ENCODE data around the gene CHI3L1.

CHI3L1 gene

DNA sequence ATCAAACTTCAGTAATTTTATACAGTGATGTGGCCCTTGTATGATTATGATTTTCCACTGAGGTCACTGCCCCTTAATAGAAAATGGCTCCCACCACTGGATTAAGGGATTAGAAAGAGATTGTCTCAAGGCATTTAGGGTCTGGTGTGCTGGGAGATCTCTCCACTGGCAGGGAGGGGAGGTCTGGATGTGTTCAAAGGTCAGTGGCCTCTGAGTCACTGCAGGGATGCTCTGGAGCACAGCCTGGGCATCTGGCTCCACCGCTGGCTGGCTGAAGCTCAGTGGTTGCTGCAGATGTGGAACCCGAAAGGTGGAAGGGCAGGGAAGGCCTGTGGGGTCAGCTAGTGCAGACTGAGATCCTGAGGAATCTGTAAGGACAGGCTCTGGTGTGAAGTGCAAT is 18.3 kb upstream of the CHI3L1 start:
- no peak for DNase-seq

DNA sequence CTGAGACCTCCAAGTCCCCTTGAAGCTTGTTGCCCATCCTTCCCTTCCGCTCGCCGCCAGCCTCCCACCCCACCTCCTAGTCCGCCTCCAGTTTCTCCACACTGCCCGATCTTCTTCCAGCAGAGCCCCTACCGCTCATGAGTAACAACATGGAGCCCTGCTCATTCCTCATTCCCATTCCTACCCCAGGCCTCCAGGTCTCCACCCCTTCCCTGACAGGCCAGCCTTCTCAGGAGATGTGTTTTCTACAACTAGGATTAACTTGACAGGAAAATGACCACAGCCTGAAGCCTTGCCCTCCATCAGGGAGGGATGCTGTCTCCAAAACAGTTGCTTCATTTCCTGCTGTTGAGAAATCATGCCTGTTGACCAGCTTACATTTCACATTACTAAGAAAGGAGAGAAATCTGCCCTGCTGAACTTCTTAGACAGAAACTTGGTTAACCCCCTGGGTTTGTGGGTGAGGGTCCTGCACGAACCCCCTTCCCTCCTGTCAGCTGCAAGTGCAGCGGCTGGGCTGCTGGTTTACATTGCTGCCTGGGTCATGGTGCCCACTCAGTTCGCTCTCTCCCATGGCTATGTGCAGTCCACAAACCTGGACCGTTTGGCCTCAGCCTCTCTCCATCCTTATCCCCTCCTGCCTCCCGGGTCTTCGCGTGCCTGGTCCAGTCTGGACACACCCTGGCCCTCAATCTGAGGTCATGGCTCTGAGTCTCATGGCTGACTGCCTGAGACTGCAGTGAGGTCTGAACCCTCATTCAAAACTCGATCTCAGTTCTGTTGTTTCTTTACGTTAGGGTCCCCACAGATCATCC is 16.1 kb upstream of the CHI3L1 start:
- DNase-seq: no peak

DNA sequence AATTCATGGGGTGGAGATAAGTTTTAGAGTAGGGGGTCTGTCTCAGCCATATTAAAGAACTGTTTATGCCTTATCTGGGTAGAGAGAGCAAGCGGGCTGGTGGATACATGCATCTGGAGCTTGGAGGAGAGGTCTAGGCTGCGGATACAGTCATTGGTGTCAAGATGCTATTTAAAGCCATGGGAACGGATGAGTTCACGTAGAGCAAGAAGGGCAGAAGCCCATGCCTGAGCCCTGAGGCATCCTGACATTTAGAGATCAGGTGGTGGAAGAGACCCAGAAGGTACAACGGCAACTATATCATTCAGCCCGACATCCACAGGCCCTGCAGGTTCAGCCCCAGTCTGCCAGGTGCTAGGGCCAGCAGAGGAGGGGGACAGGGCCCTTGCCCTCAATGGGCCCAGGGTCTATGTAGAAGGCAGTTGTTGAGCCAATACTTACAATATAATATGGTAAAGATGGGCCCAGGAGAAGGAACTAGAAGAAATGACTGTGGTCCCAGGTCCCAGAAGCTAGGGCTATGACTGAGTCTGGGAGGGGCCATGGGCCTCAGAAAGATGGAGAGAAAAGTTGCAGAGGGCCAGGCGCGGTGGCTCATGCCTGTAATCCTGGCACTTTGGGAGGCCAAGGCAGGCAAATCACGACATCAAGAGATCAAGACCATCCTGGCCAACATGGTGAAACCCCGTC is 15.2 kb upstream of the CHI3L1 start:
- no peak for DNase-seq

DNA sequence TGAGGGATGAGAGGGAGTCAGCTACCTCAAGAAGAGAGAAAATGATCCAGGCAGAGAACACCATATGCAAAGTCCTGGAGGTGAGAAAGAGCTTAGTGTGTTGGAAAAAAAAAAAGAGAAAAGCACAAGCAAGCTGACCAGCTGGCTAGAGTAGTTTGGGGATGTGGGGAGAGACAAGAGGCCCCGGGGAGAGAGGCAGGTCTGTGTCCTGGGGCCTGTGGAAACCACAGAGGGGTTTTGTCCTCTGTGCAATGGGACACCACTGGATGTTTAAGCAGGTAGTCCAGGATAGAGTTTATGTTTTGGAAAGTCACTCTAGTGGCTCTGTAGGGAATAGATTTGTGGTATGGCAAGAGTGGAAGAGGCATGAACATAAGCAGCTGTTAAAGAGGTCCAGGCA is 14.4 kb upstream of the CHI3L1 start:
- no peak for DNase-seq

DNA sequence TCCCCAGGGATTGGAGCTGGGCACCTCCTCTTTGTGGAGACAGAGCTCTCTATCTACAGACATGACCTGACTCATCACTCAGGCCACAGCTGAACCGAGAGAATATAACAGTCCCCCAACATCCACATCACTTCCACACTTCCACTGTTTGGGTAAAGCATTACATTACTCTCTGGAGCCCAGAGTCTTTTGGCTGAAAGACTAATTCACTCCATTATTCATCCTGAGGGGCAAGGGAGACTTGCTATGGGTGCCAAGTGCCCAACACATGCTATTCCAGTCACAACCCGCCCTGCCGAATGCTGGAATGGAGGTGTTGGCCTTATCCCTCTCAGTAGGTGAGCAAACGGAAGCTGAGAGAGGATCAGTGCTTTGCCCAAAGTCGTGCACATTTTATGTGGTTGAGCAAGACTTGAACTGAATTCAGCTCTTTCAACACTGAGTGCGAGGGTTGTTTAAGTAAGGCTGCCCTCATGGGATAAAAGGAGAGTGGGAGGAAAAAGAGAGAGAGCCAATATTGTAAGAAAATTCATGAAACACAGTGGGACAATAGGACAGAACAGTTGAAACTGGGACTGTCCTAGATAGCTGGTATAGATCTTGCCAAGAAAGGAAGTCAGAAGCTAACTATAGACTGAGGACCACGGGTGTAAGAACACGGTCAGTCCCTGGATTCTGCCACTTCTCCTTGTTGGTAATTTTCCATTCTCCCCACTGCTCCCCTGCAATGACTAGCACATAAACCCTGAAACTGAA is 13.5 kb upstream of the CHI3L1 start:
- no peak for DNase-seq

DNA sequence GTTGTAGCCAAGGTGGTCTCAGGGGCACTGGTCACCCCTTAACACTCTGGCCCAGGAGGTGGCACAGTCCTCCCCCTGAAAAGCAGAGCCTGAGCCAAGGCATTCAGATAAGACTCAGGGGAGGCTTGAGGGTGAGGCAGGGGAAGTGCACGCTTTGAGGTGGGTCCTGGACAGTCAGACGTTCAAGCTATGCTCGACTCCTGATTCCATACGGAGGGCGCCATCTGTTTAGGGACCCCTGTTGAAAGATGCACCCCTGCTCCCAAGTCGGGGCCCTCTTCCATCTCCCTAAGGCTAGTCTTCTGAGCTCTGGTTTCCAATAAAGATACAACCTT is 12.9 kb upstream of the CHI3L1 start:
- DNase-seq: no peak

DNA sequence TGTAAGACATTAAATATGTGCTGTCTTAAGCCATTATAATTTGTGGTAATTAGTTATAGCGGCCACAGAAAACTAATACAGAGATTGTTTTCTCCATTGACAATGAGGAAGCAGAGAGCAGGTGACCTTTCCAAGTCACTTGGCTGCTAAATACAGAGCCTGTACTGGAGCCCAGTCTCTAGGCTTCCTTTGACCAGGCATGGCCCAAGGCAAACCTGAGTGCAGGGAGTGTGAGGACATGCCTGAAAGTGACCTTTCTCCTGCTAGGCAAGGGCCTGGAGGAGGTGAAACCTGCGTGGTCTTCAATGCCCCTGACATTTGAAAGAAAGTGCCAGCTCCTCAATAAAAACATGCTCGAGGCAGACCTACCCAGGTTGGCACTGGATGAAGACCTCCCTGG is 12.5 kb upstream of the CHI3L1 start:
- DNase-seq: no peak

- DNase-seq: no peak
Observed at GRCh38 chr1:203197625-203198024, 11.1 kb upstream of the CHI3L1 start.

- DNase-seq: no peak
Observed at GRCh38 chr1:203196371-203196770, 9.9 kb upstream of the CHI3L1 start.

GRCh38 chr1:203190949-203191348 is 4.4 kb upstream of the CHI3L1 start:
- no peak for DNase-seq

GRCh38 chr1:203189951-203190352 is 3.4 kb upstream of the CHI3L1 start:
- no peak for DNase-seq

DNA sequence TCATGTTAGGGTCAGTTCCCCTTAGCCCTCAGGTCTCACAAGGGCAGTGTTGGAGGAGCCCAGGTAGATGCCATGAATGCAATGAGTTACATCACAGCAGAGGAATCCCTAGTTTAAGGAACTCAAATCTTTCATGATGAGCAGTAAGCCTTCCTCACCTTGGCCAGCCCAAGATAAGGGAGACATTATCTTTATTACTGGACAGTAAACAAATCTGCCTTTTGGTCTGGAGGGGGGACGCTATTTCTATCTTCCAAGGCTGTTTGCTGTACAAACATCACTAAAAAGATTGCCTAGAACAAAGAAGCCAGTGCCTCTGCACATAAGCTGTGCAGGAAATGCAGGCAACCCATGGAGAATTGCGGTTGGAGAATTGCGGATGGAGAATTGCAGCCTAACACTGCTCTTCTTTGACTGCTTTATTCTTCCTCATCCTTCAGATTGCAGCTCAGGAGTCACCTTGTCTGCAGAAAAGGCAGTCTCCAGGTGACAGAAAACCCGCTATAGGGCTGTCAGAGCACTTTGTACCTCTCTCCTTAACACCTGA is 2.3 kb upstream of the CHI3L1 start:
- DNase-seq: no peak

- no peak for DNase-seq
Observed at GRCh38 chr1:203187689-203188264, 1.3 kb upstream of the CHI3L1 start.

DNA sequence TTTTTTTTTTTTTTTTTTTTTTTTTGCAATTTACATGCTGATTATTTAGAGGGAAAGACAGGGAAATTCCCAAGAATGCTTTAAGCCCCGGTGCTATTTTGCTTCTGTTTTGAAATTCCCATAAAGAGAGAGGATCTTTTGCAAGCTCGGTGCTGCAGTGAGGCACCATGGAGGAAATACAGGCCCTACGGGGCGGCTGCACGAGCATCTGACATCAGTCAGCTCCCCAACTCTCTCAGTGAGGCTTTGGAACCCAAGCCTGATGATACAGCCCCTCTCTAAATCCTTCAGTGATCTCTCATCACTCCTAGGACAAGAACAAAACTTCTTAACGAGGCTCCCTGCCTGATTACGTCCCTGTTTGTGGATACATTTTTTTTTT is 791 bp upstream of the CHI3L1 start:
- no peak for DNase-seq

GRCh38 chr1:203186091-203186445 is 436 bp downstream of the CHI3L1 start:
- no peak for DNase-seq

DNA sequence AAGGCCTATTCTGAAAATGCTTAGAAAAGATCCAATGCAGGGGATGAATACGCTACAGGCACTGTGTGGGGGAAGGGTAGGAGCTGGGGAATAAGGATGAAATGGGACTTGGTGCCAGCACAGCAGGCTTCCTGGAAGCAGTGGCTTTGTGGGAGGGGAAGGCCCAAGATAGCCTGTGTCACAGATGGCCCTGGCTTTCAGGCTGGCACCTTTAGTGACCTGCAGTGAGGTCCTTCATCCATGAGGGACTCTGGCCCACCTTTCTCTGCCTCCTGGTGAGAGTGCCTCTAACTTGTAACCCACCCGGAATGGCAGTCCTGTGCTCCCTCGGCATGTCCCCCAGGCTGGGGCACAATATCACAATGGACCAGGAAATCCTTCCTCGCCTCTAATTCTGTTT is 919 bp downstream of the CHI3L1 start:
- DNase-seq: no peak

DNA sequence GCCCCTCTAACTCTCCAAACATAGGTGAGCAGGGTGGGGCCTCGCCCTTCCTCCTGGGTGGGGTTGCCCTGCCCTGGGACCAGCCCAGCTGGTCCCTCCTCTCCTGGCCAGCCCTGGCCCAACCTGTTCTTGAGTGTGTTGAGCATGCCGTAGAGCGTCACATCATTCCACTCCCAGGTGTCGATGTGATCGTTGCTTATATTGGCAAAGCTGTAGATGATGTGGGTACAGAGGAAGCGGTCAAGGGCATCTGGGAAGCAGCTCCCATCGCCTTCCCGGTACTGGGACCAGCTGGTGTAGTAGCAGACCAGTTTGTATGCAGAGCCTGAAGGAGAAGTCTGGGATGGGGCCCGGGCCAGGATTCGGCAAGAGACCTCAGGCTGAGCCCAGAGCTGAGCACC is 1.4 kb downstream of the CHI3L1 start:
- no peak for DNase-seq

GRCh38 chr1:203184467-203184866 is 2.0 kb downstream of the CHI3L1 start:
- DNase-seq: no peak

DNA sequence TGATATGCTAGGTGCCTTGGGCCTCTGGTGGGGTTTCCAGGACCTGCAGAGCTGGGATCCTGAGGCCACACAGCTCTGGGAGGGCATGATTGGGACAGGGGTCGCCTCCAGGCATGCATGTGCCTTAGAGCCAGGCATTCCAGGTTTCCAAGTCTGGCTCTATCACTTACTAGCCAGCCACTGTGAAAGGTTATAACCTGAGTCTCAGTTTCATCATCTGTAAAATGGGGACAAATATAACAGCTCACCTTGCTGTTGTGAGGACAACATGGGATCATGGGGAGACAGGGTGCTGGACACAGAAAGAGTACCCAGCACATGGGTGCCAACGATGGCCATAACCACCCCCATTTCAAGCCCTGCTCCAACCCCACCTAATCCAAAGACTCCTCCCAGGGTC is 2.7 kb downstream of the CHI3L1 start:
- DNase-seq: no peak

- no peak for DNase-seq
Observed at GRCh38 chr1:203182387-203182953, 4.0 kb downstream of the CHI3L1 start.

GRCh38 chr1:203181586-203182386 is 4.7 kb downstream of the CHI3L1 start:
- no peak for DNase-seq
